ENCODE data around the gene KY.

DNA sequence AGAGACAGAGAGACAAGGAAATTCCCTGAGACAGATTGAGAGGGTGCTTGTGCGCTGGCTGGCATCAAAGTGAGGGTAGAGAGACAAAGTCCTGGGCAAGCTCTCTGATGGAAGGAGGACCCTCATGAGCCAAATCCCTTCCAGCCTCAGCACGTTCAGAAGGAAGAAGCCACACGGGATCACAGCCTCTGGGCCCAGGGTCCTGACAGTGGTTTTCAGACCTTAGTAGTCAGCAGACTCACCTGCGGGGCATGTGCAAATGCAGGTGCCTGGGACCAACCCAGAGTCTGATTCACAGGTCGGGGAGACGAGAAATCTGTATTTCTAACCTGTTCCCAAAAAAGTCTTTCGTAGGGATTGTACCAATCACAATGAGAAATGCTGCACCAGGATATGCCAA, 15.2 kb upstream of the KY start:
- no peak for TF ChIP-seq POLR2AphosphoS5 (IDR thresholded peaks at IDR 0.05; ENCODE audit: borderline replicate concordance, low read depth, low read length)
- no peak for TF ChIP-seq EZH2 (IDR thresholded peaks at IDR 0.05)
- no peak for TF ChIP-seq FOXP2 (optimal IDR thresholded peaks at IDR 0.05; ENCODE audit: control extremely low read depth, extremely low read length, insufficient read depth)

All from SK-N-MC (cell line).